Suprapubic skin (tissue), 3 donors: ENCODE results near the gene DCUN1D1.

Experiments
- CTCF ChIP-seq, 2 donors: fragments of 200-600 bp in 1 of 2; fragments of 450-650 bp in 1 of 2; sonication (generic) in 1 of 2; IDR thresholded peaks; one replicate each; pipeline ENCODE4 v1.5.1; 2016 to 2019; ENCODE audit warnings: antibody characterized with exemption in 2 of 2, mild to moderate bottlenecking in 1 of 2, moderate library complexity in 1 of 2
- POLR2AphosphoS5 ChIP-seq, 3 donors: sonication (generic); formaldehyde crosslinking; IDR thresholded peaks; one replicate each; pipeline ENCODE4 v1.6.1; 2017; ENCODE audit warnings: antibody characterized with exemption in 3 of 3

- TF ChIP-seq CTCF (IDR thresholded peaks at IDR 0.05): no peak
- TF ChIP-seq POLR2AphosphoS5 (IDR thresholded peaks at IDR 0.05): no peak
Observed at GRCh38 chr3:182917134-182917533, 63.2 kb downstream of the DCUN1D1 start.
